NB4 (cell line): ENCODE results near the gene CNR1.

Experiments
- DNase-seq: peaks from one replicate; pipeline ENCODE4 v3.0.0; 2010; ENCODE audit warnings: low read depth
- H3K4me3 ChIP-seq: one replicate; pipeline ENCODE4 v1.5.1; 2011; ENCODE audit warnings: mild to moderate bottlenecking, low read depth, low read length, moderate library complexity
- MYC ChIP-seq: IDR thresholded peaks from 2 replicates; pipeline ENCODE4 v1.6.1; 2011; ENCODE audit warnings: low read depth, low read length
- POLR2A ChIP-seq: IDR thresholded peaks from 2 replicates; pipeline ENCODE4 v1.6.1; 2011; ENCODE audit warnings: mild to moderate bottlenecking; ENCODE audit not compliant: insufficient read length; ENCODE audit errors: extremely low read depth
- TF ChIP-seq, protein P1 (sequence below): IDR thresholded peaks from 2 replicates; pipeline ENCODE4 v1.6.1; 2011; ENCODE audit warnings: low read depth, low read length
- TF ChIP-seq, protein P2 (sequence below): IDR thresholded peaks from one replicate; pipeline ENCODE4 v1.5.1; 2012; ENCODE audit warnings: low read depth, low read length

CNR1 gene

DNA sequence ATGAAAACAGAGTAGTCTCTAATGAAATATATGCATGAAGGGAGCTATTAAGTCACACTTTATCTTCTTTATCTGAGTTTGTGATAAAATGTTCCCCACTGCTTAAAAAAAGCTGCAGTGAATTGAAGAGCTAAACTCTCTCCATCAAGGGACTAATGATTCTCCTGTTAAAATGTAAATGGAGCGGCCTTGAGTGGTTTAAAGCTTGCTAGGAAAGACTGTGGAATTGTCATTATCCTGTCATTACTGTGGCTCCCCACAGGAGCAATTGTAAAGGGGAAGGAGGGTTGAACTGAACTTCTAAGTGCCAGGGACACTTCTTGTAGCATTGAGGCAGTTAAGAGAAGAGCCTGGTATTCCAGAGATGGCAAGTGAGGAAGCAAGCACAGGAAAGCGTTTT is 17.3 kb upstream of the CNR1 start:
- TF ChIP-seq POLR2A = no peak
- TF ChIP-seq, protein P1, sequence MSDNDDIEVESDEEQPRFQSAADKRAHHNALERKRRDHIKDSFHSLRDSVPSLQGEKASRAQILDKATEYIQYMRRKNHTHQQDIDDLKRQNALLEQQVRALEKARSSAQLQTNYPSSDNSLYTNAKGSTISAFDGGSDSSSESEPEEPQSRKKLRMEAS = no peak
- TF ChIP-seq, protein P2, sequence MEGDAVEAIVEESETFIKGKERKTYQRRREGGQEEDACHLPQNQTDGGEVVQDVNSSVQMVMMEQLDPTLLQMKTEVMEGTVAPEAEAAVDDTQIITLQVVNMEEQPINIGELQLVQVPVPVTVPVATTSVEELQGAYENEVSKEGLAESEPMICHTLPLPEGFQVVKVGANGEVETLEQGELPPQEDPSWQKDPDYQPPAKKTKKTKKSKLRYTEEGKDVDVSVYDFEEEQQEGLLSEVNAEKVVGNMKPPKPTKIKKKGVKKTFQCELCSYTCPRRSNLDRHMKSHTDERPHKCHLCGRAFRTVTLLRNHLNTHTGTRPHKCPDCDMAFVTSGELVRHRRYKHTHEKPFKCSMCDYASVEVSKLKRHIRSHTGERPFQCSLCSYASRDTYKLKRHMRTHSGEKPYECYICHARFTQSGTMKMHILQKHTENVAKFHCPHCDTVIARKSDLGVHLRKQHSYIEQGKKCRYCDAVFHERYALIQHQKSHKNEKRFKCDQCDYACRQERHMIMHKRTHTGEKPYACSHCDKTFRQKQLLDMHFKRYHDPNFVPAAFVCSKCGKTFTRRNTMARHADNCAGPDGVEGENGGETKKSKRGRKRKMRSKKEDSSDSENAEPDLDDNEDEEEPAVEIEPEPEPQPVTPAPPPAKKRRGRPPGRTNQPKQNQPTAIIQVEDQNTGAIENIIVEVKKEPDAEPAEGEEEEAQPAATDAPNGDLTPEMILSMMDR = no peak
- TF ChIP-seq MYC = no peak
- no peak overlapping the region for H3K4me3 ChIP-seq
- no peak for DNase-seq

DNA sequence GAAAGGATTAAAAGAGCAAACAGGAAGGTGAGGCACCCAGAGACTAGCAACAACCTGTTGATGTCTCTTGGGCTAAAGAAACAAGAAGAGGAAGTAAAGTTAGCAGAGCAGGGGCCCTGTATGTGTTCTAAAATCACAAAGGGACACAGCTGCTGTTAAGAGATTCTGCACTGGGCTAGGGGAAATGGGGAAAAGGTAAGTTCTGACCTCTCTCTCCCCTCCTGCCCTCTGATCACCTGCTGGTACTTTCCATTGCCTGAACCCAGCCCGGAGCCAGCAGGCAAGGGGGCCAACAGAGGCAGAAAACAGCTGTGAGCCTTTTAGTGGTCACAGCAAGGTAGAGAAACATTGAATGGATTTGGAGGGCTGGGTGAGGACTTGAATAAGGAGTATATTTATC is 13.5 kb upstream of the CNR1 start:
- H3K4me3 ChIP-seq = no peak overlapping the region
- DNase-seq = no peak

DNA sequence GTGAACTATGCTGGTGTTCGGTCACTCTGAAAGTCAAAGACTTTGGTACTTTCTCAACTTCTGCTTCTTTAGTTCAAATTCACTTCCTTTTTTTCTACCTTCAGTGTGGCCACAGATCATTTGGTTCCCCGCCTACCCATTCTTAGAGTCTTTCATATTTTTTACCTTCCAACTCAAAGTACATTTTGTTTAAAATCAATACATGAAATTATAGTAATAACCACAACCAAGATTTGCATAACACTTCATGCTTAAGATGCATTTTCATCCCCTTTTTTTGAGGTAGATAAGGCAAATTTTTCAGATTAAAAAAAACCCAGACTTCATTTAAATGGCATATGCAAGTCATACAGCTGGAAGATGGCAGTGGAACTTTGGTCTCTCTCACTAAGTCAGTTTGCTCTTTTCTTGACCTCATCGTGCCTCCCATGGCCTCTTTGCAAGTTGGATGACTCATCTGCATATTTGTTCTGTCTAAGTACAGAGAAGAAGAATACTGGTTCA is 11.9 kb upstream of the CNR1 start:
- H3K4me3 ChIP-seq = no peak overlapping the region
- peak; percentile 13 for DNase-seq
- TF ChIP-seq POLR2A (no peak), MYC (no peak)
- TF ChIP-seq, protein P1 = no peak
- TF ChIP-seq, protein P2 = no peak

More for the DNA sequence above, 13.5 kb upstream of the CNR1 start:
- TF ChIP-seq, protein P2 = no peak
- TF ChIP-seq, protein P1 = no peak
- TF ChIP-seq POLR2A = no peak
- TF ChIP-seq MYC = no peak

DNA sequence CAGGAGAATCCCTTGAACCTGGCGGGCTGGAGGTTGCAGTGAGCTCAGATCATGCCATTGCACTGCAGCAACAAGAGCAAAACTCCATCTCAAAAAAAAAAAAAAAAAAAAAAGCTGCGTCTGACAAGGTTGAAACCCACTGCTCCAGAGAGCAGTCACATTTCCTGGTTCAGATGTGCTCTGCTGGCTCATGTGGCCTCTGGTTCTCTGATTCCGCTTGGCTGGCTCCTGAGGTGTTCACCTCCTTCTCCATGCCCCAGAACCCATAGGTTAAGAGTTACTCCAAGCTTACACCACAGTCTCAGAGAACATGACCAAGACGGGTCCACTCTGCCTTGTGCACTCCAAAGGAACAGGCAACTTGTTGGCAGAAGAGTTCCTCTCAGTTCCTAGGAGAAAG is 8.8 kb upstream of the CNR1 start:
- no peak overlapping the region for H3K4me3 ChIP-seq
- TF ChIP-seq POLR2A (no peak), MYC (no peak)
- TF ChIP-seq, protein P2 = no peak
- TF ChIP-seq, protein P1 = no peak
- no peak for DNase-seq

DNA sequence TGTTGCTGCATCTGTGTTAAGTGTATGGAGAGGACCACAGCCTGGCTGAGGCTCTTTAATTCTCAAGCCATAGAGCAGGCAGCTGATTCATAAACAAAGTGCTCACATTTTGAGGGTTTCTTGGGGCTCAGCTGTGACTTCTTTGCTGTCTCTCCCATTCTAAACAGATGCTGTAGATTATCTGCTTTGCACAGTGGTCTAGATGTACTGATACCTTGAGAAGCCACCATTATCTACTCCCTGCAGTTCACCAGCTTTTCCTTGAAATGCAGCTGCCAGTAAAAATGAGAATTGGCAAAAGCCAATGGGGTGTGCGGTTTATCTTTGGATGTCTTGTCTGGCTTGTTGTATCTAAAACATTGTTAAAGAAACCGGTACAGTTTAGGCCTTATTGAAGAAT is 5.2 kb upstream of the CNR1 start:
- TF ChIP-seq, protein P1 = no peak
- TF ChIP-seq, protein P2 = no peak
- TF ChIP-seq MYC (no peak), POLR2A (no peak)
- DNase-seq = no peak
- no peak overlapping the region for H3K4me3 ChIP-seq

DNA sequence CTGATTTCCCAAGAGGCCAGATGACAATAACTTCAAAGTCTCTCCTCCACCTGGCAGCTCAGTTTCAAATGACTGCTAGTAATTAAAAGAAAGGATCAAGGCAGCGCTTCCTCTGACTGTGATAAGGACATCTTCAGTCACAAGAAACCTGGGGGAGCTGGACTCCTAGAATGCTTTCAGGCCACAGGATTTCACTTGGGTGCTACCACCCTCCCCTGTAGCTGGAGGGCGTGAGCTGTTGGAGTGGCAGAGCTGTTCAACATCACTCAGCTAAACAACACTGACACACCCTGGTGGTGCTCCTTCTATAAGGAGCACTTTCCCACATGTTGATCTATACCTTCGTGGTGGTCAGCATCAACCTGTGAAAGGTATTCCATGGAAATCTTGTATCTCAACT is 2.2 kb upstream of the CNR1 start:
- TF ChIP-seq MYC (no peak), POLR2A (no peak)
- TF ChIP-seq, protein P2 = no peak
- TF ChIP-seq, protein P1 = no peak
- no peak for DNase-seq
- H3K4me3 ChIP-seq = no peak overlapping the region
